Hepatocyte (in vitro differentiated cells): ENCODE data around the gene MSTO1.

Experiments used
- EZH2 ChIP-seq: fragments of 200-600 bp; sonication (generic); IDR thresholded peaks from 2 replicates; pipeline ENCODE4 v1.6.1; 2016; ENCODE audit warnings: antibody characterized with exemption, mild to moderate bottlenecking, borderline replicate concordance
- EZH2phosphoT487 ChIP-seq: fragments of 200-600 bp; sonication (generic); IDR thresholded peaks from one replicate; pipeline ENCODE4 v1.6.1; 2018; ENCODE audit warnings: antibody characterized with exemption, mild to moderate bottlenecking, low read depth, moderate library complexity; ENCODE audit not compliant: unreplicated experiment, severe bottlenecking
- TF ChIP-seq, protein P1 (sequence below): fragments of 200-600 bp; sonication (generic); IDR thresholded peaks from 2 replicates; pipeline ENCODE4 v1.5.1; 2016; ENCODE audit warnings: antibody characterized with exemption, mild to moderate bottlenecking; ENCODE audit not compliant: poor library complexity

DNA sequence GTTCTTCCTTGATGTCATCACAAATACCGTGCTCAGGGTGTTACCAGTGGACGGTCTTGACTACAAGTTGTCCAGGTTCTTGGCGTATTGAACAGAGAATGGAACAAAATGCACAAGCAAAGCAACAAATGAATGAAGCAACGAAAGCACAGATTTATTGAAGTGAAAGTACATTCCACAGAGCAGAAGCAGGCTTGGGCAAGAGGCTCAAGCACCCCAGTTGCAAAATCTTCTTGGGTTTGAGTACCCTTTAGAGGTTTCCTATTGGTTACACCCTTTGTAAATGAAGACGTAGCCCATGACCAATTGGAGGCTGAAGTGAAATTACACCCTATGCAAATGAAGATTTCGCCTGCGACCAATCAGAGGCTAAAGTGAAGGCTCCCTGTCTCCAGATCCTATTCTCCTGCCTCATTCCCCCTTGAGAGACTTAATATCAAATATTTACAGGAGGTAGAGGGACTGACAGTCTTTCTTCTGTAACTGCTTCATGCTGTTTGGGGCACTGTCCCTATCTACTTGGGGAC lies 40.3 kb downstream of the MSTO1 start:
- TF ChIP-seq EZH2 (no peak), EZH2phosphoT487 (no peak)
- TF ChIP-seq, protein P1, sequence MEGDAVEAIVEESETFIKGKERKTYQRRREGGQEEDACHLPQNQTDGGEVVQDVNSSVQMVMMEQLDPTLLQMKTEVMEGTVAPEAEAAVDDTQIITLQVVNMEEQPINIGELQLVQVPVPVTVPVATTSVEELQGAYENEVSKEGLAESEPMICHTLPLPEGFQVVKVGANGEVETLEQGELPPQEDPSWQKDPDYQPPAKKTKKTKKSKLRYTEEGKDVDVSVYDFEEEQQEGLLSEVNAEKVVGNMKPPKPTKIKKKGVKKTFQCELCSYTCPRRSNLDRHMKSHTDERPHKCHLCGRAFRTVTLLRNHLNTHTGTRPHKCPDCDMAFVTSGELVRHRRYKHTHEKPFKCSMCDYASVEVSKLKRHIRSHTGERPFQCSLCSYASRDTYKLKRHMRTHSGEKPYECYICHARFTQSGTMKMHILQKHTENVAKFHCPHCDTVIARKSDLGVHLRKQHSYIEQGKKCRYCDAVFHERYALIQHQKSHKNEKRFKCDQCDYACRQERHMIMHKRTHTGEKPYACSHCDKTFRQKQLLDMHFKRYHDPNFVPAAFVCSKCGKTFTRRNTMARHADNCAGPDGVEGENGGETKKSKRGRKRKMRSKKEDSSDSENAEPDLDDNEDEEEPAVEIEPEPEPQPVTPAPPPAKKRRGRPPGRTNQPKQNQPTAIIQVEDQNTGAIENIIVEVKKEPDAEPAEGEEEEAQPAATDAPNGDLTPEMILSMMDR, result no peak
